HT-29 (cell line): ENCODE data around the gene GPR61. TPM values are rescaled to one million over a fixed set of nuclear protein-coding genes. Genes with fewer than 3 reads are reported as not detected.

Experiments used
- DNase-seq: peaks from one replicate; pipeline ENCODE4 v3.0.0-alpha.2; 2015; ENCODE audit warnings: low spot score
- total RNA-seq: library from RNA; depleted of rRNA; stranded (reverse); fragments of >200 nt; shearing (Covaris generic); gene quantifications from 2 replicates; pipeline ENCODE4 v1.2.3, GENCODE V29; 2014

GPR61 gene
- total RNA-seq, 1 experiment from 2014 or later = not detected

DNA sequence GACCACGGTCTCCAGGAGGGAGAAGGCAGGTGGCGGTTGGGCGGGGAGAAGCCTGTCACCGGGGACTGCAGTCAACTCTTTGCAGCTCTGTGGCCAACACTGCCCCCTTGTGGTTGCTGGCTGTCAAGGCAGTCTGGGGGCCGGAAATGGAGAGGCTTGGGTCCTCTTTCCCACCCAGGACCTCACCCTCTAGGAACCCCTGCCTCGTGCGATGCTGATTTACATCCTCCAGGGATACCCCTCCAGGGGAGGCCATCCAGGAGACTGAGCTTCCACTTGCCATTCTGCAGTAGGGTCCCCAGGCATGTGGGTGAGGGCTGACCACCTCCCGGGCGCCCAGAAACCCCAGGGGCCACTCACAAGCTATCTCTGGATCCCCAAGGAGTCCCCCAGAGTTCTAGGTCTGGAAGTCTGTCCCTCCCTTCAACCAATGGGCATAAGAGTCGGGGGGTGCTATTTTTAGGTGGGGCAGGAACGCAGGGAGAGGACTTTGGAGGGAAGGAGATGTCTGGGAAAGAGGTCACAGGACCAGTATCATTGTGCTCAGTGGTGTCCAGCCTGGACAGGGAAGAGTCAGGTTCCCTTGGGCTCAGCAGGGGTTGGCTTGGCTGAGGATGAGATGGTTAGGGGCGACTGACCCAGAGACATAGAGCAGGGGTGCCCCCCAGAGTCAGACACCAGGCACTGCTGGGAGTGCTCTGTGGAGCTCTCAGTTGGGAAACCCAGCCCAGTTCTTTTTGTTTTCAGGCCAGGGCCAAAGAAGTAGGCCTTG is 7.1 kb upstream of the GPR61 start:
- DNase-seq = peak; percentile 85

DNA sequence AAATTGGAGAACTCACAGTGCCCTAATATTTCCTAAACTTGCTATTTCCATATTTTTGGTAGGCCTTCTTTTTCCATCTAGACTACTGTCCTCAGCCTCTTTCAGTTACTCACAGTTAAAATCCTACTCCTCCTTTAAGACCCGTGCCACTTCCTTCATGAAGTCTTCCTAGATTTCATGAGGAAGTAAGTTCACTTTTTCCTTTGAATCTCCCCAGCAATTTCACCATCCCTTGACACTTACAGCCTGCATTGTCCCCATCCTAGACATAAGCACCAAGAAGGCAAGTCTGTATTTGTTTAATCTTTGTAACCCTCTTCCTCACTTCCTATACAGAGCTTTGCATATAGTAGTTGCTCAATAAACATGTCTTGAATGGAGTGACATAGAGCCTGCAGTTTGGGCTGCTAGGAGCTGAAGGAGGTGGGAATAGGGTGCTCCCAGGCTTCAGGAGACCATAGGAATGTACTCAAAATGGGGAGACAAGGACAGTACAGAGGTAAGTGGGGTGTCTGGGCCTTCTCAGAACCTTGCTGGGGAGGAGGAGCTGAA is 5.3 kb upstream of the GPR61 start:
- no peak for DNase-seq

DNA sequence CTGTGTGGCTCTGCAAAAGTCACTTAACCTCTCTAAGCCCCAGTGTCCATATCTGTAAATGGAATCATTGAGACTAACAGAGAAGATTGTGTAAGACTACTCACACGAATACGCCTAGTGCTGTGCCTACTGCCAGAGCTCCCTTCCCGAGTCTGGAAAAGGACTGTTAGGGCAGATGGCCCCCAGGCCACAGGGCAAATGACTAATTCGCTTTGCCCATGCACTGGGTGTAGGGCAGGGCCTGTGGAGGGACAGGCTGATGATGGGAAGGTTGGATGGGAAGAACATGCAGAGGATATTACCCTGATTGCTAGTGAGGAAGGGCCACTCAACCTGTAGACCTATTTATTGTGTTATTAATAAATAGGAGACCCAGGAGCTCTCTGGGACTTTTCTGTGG is 4.2 kb upstream of the GPR61 start:
- DNase-seq = no peak

DNA sequence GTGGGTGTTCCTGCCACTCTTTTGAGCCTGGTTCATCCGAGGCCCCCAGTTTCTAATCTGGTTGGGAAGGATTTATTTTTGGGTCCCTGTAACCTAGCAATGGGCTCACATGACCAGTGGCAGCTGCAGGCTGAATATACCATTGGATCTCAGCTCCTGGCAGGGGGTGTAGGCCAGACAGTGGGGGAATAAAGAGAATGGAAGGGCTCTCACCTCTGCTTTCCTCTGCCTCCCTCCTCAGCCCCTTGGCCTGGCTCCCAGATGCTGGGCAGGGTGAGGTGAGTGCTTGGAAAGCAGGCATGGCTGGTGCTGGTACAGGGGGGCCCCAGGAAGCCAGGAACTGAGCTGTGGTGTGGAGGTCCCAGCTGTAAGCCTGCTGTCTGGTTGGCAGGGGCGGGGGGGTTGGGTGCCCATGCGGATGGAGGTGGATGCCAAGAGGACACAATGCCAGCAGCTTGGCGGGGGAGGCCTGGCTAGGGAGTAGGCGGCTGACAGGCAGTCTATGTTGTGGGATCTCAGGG is 3.6 kb upstream of the GPR61 start:
- DNase-seq = no peak

DNA sequence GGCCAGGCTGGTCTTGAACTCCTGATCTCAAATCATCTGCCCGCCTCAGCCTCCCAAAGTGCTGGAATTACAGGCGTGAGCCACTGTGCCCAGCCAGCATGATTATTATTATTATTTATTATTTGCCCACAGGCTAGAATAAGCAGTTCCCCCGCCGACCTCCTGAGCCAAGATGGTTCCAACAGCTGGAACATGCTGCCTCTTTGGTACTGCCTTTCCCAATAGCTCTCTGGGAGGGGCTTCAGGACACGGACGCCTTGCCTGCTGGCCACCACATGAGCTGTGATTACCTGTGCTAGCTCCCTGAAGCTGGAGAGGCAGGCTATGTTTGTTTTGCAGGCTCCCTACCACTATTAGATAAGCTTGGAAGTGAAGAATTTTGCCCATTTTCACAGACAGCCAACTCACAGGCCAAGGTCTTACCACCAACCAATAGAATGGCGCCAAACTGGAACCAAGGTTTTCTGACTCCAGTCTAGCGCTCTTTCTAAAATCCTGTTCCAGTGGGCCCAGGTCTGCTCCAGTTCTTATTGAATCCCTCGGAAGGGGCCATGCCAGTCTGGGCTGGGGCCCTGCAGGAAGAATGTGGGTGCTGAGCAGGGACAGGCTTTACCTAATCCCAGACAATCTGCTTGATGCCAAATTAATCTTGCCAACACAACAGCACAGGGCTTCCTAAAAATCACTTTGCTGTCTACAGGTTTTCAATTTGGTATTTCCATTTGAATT is 2.1 kb upstream of the GPR61 start:
- DNase-seq = no peak

- no peak for DNase-seq
These were observed 681 bp upstream of the GPR61 start for GRCh38 chr1:109538827-109539555.

DNA sequence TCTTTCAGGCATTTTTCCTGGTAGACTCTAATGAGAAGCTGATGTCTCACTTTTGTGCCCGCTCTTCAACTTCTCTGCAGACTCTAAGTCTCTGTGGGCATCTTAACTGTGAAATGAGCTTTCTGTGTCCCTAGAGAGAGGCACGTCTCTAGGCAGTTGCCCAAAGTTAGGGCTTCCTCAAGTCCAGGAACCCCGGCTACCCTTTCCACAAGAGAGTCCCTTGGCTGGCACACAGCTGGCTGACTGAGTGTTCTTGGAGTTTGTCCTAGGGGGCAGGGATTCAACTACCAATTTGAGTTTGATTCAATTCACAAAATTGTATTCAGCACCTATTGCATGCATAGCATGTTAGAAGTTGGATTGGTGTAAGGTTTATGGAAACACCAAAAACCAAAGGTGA is 1.4 kb downstream of the GPR61 start:
- DNase-seq = no peak

- no peak for DNase-seq
These were observed 3.0 kb downstream of the GPR61 start for GRCh38 chr1:109542657-109543056.

DNA sequence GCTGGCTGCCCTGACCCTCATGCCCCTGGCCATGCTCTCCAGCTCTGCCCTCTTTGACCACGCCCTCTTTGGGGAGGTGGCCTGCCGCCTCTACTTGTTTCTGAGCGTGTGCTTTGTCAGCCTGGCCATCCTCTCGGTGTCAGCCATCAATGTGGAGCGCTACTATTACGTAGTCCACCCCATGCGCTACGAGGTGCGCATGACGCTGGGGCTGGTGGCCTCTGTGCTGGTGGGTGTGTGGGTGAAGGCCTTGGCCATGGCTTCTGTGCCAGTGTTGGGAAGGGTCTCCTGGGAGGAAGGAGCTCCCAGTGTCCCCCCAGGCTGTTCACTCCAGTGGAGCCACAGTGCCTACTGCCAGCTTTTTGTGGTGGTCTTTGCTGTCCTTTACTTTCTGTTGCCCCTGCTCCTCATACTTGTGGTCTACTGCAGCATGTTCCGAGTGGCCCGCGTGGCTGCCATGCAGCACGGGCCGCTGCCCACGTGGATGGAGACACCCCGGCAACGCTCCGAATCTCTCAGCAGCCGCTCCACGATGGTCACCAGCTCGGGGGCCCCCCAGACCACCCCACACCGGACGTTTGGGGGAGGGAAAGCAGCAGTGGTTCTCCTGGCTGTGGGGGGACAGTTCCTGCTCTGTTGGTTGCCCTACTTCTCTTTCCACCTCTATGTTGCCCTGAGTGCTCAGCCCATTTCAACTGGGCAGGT is 3.8 kb downstream of the GPR61 start:
- DNase-seq = no peak

GRCh38 chr1:109543988-109544735 is 4.5 kb downstream of the GPR61 start:
- no peak for DNase-seq

- DNase-seq = peak; percentile 95
These were observed 6.8 kb downstream of the GPR61 start for GRCh38 chr1:109546311-109547109.

GRCh38 chr1:109547463-109548320 is 8.0 kb downstream of the GPR61 start:
- DNase-seq = peak; percentile 51

GRCh38 chr1:109548321-109549267 is 8.9 kb downstream of the GPR61 start, which contains the start of gene GNAI3:
TSS of gene GNAI3 (plus strand) at chr1:109548615. CDS start at chr1:109548721, 106 bp downstream.
- peak; percentile 97 for DNase-seq

GRCh38 chr1:109556563-109556962 is 16.9 kb downstream of the GPR61 start:
- no peak for DNase-seq

GRCh38 chr1:109557520-109557919 is 17.8 kb downstream of the GPR61 start:
- DNase-seq = no peak

DNA sequence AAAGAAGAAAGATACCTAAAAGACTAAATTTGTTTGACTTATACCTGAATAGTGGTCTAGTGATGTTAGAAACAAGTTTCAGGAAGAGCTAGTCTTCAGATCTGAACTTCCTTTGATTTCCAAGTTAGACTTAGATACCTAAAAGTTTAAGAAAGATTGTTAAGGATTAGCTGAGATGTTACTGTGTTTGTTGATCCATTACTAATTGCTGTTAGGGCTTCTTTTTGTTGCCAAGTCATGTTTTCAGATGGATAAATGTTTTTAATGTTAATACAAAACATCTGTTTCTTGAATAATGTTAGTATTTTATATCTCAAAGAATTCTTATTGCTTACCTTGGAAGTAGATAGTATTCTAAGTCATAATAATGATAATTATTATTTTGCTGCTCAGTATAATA is 20.3 kb downstream of the GPR61 start:
- no peak for DNase-seq

- no peak for DNase-seq
These were observed 24.7 kb downstream of the GPR61 start for GRCh38 chr1:109564194-109564878.
